ENCODE measurements around the gene COL6A2. TPM values are rescaled to one million over a fixed set of nuclear protein-coding genes. Genes with fewer than 3 reads are reported as not detected.
A peak's percentile ranks its signal among the peaks of the same experiment; 100 is the strongest.

Gene COL6A2
- total and polyA plus RNA-seq, 2 of the 13 experiments (the other 11 are each of a cell fraction or from before 2014, with no cell fraction given) = 0.07 to 0.41 TPM

DNA sequence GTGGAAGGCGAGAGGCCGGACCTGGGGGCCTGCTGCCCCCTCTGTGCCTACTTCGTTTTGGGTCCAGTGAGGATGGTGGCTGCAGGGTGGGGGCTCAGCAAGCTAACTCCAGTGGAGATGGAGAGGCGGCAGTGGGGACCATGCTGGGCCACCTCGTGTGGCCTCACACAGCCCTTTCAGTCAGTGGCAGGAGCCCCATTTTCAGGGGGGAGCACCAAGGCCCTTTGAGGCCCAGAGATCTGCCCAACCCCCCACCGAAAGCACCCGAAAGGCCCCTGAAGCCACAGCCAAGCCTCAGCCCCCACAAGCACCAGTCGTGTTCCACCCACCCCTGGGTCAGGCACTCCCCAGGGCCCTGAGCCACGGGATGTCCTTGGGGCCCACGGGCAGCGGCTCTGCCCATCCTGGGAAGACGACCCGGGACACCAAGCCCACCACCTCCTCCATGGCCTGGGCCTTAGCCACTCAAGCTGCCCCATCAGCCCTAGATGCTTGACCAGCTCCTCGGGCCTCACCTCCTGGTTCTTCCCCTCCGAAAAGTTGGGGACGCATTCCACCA lies 57.1 kb downstream of the COL6A2 start (continued):
- TF ChIP-seq, protein P1, sequence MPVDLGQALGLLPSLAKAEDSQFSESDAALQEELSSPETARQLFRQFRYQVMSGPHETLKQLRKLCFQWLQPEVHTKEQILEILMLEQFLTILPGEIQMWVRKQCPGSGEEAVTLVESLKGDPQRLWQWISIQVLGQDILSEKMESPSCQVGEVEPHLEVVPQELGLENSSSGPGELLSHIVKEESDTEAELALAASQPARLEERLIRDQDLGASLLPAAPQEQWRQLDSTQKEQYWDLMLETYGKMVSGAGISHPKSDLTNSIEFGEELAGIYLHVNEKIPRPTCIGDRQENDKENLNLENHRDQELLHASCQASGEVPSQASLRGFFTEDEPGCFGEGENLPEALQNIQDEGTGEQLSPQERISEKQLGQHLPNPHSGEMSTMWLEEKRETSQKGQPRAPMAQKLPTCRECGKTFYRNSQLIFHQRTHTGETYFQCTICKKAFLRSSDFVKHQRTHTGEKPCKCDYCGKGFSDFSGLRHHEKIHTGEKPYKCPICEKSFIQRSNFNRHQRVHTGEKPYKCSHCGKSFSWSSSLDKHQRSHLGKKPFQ (CRISPR knock-in tag; IDR thresholded peaks at IDR 0.05; ENCODE audit: insufficient replicate concordance) = no peak
- TF ChIP-seq KDM3A (CRISPR knock-in tag; IDR thresholded peaks at IDR 0.05; ENCODE audit: low read depth) (no peak), ZNF850 (CRISPR knock-in tag; conservative IDR thresholded peaks at IDR 0.05) (no peak), FOXC1 (CRISPR knock-in tag; IDR thresholded peaks at IDR 0.05; ENCODE audit: borderline replicate concordance) (0 out of 2 replicates have a peak, but pooled peaks have one; percentile 78), SALL1 (CRISPR knock-in tag; IDR thresholded peaks at IDR 0.05) (no peak), ZNF670 (CRISPR knock-in tag; IDR thresholded peaks at IDR 0.05; ENCODE audit: borderline replicate concordance) (no peak; the same call in 1 of the 2 replicates), ZNF264 (CRISPR knock-in tag; IDR thresholded peaks at IDR 0.05) (no peak), STAT5B (CRISPR knock-in tag; IDR thresholded peaks at IDR 0.05) (no peak), EEA1 (CRISPR knock-in tag; IDR thresholded peaks at IDR 0.05; ENCODE audit: borderline replicate concordance) (no peak), TMF1 (CRISPR knock-in tag; IDR thresholded peaks at IDR 0.05; ENCODE audit: low read depth) (peak; percentile 55; the same call in 1 of the 2 replicates)
- TF ChIP-seq, protein P2, sequence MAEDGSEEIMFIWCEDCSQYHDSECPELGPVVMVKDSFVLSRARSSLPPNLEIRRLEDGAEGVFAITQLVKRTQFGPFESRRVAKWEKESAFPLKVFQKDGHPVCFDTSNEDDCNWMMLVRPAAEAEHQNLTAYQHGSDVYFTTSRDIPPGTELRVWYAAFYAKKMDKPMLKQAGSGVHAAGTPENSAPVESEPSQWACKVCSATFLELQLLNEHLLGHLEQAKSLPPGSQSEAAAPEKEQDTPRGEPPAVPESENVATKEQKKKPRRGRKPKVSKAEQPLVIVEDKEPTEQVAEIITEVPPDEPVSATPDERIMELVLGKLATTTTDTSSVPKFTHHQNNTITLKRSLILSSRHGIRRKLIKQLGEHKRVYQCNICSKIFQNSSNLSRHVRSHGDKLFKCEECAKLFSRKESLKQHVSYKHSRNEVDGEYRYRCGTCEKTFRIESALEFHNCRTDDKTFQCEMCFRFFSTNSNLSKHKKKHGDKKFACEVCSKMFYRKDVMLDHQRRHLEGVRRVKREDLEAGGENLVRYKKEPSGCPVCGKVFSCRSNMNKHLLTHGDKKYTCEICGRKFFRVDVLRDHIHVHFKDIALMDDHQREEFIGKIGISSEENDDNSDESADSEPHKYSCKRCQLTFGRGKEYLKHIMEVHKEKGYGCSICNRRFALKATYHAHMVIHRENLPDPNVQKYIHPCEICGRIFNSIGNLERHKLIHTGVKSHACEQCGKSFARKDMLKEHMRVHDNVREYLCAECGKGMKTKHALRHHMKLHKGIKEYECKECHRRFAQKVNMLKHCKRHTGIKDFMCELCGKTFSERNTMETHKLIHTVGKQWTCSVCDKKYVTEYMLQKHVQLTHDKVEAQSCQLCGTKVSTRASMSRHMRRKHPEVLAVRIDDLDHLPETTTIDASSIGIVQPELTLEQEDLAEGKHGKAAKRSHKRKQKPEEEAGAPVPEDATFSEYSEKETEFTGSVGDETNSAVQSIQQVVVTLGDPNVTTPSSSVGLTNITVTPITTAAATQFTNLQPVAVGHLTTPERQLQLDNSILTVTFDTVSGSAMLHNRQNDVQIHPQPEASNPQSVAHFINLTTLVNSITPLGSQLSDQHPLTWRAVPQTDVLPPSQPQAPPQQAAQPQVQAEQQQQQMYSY (CRISPR knock-in tag; IDR thresholded peaks at IDR 0.05) = no peak
- TF ChIP-seq, protein P3, sequence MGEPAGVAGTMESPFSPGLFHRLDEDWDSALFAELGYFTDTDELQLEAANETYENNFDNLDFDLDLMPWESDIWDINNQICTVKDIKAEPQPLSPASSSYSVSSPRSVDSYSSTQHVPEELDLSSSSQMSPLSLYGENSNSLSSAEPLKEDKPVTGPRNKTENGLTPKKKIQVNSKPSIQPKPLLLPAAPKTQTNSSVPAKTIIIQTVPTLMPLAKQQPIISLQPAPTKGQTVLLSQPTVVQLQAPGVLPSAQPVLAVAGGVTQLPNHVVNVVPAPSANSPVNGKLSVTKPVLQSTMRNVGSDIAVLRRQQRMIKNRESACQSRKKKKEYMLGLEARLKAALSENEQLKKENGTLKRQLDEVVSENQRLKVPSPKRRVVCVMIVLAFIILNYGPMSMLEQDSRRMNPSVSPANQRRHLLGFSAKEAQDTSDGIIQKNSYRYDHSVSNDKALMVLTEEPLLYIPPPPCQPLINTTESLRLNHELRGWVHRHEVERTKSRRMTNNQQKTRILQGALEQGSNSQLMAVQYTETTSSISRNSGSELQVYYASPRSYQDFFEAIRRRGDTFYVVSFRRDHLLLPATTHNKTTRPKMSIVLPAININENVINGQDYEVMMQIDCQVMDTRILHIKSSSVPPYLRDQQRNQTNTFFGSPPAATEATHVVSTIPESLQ (CRISPR knock-in tag; conservative IDR thresholded peaks at IDR 0.05) = no peak
- TF ChIP-seq, protein P4, sequence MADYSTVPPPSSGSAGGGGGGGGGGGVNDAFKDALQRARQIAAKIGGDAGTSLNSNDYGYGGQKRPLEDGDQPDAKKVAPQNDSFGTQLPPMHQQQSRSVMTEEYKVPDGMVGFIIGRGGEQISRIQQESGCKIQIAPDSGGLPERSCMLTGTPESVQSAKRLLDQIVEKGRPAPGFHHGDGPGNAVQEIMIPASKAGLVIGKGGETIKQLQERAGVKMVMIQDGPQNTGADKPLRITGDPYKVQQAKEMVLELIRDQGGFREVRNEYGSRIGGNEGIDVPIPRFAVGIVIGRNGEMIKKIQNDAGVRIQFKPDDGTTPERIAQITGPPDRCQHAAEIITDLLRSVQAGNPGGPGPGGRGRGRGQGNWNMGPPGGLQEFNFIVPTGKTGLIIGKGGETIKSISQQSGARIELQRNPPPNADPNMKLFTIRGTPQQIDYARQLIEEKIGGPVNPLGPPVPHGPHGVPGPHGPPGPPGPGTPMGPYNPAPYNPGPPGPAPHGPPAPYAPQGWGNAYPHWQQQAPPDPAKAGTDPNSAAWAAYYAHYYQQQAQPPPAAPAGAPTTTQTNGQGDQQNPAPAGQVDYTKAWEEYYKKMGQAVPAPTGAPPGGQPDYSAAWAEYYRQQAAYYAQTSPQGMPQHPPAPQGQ (CRISPR knock-in tag; IDR thresholded peaks at IDR 0.05; ENCODE audit: borderline replicate concordance) = peak; percentile 5; the same call in 1 of the 2 replicates
- TF ChIP-seq, protein P5, sequence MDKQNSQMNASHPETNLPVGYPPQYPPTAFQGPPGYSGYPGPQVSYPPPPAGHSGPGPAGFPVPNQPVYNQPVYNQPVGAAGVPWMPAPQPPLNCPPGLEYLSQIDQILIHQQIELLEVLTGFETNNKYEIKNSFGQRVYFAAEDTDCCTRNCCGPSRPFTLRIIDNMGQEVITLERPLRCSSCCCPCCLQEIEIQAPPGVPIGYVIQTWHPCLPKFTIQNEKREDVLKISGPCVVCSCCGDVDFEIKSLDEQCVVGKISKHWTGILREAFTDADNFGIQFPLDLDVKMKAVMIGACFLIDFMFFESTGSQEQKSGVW (CRISPR knock-in tag; IDR thresholded peaks at IDR 0.05; ENCODE audit: borderline replicate concordance) = no peak
- TF ChIP-seq, protein P6, sequence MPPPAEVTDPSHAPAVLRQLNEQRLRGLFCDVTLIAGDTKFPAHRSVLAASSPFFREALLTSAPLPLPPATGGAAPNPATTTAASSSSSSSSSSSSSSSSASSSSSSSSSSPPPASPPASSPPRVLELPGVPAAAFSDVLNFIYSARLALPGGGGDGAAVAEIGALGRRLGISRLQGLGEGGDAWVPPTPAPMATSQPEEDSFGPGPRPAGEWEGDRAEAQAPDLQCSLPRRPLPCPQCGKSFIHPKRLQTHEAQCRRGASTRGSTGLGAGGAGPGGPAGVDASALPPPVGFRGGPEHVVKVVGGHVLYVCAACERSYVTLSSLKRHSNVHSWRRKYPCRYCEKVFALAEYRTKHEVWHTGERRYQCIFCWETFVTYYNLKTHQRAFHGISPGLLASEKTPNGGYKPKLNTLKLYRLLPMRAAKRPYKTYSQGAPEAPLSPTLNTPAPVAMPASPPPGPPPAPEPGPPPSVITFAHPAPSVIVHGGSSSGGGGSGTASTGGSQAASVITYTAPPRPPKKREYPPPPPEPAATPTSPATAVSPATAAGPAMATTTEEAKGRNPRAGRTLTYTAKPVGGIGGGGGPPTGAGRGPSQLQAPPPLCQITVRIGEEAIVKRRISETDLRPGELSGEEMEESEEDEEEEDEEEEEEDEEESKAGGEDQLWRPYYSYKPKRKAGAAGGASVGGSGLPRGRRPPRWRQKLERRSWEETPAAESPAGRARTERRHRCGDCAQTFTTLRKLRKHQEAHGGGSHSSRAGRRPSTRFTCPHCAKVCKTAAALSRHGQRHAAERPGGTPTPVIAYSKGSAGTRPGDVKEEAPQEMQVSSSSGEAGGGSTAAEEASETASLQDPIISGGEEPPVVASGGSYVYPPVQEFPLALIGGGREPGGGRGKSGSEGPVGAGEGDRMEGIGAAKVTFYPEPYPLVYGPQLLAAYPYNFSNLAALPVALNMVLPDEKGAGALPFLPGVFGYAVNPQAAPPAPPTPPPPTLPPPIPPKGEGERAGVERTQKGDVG (CRISPR knock-in tag; IDR thresholded peaks at IDR 0.05; ENCODE audit: borderline replicate concordance) = no peak
